ENCODE measurements around the gene MXD3.
"Not testable (repeated sequence)": the region's sequence is repeated elsewhere in the genome, so short reads cannot be mapped to it uniquely, and the experiment has no call there.

Gene MXD3

DNA sequence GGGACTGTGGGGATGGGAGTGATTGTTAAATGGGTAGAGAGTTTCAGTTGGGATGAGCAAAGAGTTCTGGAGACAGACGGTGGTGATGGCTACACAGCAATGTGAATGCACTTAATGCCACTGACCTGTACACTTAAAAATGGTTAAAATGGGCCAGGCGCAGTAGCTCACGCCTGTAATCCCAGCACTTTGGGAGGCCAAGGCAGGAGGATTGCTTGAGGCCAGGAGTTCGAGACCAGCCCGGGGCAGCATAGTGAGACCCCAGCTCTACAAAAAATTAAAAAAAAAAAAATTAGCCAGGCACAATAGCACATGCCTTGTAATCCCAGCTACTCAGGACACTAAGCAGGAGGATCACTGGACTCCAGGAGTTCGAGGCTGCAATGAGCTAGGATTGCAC, 32.1 kb upstream of the MXD3 start:
- no peak for DNase-seq (ENCODE audit: low read depth in 2 of 3, low spot score in 2 of 3)

DNA sequence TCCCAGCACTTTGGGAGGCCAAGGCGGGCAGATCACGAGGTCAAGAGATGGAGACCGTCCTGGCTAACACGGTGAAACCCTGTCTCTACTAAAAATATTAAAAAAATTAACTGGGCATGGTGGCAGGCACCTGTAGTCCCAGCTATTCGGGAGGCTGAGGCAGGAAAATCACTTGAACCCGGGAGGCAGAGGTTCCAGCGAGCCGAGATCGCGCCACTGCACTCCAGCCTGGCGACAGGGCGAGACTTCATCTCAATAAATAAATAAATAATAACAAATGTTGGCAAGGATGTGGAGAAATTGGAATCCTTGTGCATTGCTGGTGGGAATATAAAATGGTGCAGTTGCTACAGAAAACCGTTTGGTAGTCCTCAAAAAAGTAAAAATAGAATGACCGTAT, 31.3 kb upstream of the MXD3 start:
- DNase-seq (ENCODE audit: low read depth in 2 of 3, low spot score in 2 of 3), result not testable (repeated sequence)

DNA sequence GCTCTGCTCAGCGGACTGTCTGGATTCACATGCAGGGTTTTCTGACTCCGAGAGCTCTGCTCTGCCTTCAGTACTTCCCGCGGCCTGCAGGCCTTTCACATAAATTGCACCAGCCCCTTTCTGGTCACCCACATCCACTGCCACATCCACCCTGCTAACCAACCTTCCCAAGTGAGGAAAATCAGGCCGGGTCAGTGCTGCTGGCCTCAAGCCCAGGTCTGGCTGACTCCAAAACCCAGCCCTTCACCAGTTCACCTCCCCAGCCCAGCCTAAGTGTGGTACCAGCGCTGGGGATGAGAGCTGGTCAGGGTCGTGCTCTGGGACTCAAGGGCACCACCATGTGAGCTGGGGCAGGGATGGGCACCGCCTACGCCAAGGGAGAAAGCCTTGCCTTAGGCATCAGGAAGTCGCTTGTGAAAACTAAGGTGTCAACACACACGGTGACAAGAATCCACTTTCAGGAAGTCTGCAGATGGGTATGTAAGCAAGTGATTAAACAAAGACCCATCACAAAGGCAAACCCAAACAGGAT, 27.5 kb upstream of the MXD3 start:
- DNase-seq (ENCODE audit: low read depth in 2 of 3, low spot score in 2 of 3), result no peak

DNA sequence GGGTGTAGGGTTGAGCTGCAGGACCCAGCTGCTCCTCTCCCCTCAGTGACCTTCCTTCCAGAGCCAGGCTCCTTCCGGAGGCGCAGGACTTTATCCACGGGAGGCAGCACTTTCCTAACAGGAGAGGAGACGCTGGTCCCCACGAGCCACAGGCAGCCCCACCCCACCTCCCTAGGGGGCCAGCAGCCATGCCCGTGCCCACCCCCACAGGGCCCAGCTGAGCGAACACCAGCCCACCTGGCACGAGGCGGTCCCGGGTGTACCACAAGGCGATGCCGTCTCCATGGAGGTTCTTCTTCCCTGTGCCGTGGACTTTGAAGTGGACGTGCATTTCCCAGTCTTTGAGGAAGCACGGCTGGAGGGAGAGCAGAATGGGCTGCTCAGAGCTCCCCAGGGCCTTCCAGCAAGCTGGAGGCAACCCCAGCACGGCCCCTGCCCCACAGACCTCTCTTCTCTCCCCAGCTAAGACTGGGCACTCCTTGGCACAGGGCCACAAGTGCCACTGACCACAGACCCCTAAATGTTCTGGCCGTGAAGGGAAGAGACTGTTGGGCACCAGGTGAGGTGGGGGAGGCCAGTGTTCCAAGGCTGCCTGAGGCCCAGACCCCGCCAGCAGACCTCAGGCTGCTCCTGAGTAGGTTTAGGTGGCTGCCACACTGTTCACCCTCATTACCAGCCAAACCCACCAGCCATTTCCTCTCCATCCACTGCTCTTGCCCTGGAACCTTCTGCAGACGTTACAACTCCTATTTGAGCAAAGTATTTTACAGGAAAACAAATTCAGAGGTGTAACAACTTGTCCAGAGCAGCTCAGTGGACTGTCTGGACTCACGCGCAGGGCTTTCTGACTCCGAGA, 26.8 kb upstream of the MXD3 start:
- no peak for DNase-seq (ENCODE audit: low read depth in 2 of 3, low spot score in 2 of 3)

DNA sequence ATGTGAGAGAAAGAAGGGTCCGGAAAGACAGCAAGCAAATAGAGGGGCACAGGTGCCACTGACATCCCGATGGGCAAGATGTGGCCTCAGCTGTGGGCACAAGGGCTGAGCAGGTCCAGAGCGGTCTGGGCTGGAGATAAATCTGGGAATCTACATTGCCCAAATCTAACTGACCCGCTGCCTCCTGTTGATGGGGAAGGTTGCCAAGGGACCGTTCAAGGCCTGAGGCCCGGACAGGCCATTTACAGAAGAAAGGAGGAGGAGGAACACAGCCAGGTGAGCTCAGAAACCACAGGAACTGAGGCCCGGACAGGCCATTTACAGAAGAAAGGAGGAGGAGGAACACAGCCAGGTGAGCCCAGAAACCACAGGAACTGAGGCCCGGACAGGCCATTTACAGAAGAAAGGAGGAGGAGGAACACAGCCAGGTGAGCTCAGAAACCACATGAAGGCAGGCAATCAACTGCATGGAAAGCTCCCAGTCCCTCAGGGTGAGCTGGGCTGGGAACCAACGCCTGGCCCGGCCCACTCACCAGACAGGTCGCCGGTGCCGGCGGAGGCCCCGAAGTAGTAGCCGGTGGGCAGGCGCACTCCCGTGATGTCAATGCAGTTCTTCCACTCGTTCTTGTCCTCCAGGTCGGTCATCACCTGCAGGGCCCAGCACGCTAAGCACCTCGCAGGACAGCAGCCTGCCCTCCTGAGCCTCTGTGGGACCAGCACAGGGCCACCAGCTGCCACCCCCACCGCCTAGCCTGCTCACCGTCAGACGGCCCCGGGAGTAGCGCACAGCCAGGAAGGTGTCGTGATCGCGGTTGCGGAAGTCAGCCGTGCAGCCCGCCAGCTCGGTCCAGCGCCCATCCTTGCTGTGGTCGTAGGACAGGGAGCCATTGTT, 25.2 kb upstream of the MXD3 start:
- no peak for DNase-seq (ENCODE audit: low read depth in 2 of 3, low spot score in 2 of 3)

DNA sequence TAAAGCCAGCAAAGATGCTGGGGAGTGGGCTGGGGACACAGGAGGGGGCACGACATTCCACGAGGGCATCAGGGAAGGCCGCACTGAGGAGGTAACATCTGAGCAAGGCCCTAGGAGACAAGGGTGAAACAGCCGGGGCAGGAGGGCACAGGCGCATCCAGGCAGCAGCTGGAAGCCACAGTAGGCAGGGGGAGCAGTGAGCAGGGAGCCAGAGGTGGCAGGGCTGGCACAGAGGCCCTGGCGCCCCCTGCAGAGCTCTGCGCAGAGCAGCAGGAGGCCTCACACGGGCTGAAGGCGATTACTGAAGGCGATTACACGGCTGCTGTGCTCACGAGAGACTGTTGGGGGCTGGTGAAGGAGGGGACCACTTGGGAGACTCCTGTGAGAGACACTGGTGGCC, 24.4 kb upstream of the MXD3 start:
- DNase-seq (ENCODE audit: low read depth in 2 of 3, low spot score in 2 of 3), result no peak

DNA sequence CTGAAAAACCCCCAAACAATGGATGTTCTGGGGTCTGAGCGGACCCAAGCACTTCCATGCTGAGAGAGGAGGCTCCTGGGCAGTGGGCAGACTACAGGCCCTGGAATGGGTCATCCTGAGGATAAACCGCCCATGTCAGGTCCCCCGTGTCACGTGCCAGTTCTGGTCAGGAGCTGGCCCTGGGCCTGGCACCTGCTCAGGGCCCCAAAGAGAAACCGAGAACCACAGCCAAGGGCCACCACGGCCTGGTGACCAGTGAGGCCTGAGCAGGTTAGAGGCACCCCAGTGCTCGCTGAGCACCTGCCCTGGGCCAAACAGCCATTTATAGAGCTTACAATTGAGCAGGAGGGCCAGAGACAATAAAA, 24.0 kb upstream of the MXD3 start:
- no peak for DNase-seq (ENCODE audit: low read depth in 2 of 3, low spot score in 2 of 3)

DNA sequence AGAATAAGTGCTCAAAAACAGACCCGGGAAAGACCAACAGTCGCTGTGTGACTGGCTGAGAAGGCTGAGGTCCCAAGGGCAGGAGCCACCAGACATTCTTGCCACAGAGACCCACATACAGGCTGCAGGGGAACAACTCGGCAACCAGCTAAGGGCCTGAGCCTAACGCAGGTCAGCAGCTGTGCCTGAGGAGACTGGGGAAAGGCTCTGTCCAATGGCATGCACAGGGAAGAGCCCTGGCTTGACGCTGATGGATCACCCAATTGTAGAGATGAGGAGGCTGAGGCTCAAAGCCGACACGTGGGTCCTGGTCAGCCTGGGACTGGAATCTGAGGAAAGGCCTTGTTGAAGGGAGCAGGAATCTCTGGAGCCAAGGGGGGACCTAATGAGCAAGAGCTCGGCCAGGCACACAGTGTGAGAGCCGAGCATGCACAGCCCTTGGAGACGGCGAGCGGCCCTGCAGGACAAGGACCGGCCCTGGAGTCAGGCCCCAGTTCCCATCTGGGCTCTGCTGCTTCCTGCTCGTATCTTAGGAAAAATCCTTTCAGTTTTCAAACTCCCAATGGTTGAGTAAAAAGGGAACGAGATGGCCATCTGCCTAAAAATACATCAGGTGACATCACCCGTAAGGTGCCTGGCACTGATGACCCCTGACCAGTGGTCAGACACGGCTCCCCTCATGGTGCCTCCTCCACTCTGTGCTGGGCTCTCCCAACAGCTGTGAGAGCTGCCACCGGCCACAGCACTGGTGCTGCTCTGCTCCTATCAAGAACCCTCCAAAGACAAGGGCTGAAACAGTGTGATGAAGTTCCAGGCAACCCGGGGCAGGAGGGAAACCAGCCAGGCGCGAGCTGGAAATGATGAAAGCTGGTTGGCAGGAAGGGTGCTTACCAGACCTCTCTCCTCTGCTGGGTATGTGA, 23.3 kb upstream of the MXD3 start:
- DNase-seq (ENCODE audit: low read depth in 2 of 3, low spot score in 2 of 3), result no peak

DNA sequence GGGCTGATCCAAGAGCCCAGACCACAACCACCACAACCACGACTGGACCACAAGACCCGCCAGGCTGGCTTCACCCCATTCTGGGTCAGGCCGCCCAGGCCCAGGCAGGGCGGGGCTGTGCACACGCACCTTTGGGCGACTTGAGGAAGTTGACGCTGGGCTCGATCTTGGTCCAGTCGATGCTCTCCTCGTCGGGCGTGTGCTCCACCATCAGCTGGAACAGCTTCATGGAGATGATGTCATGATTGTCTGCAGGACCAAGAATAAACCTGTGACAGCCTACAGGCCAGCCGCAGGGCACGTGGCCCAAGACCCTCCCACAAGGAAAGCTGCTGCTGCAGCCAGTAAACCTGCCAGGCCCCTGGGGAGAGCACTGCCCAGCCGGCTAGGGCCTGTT, 22.5 kb upstream of the MXD3 start:
- DNase-seq (ENCODE audit: low read depth in 2 of 3, low spot score in 2 of 3), result no peak

DNA sequence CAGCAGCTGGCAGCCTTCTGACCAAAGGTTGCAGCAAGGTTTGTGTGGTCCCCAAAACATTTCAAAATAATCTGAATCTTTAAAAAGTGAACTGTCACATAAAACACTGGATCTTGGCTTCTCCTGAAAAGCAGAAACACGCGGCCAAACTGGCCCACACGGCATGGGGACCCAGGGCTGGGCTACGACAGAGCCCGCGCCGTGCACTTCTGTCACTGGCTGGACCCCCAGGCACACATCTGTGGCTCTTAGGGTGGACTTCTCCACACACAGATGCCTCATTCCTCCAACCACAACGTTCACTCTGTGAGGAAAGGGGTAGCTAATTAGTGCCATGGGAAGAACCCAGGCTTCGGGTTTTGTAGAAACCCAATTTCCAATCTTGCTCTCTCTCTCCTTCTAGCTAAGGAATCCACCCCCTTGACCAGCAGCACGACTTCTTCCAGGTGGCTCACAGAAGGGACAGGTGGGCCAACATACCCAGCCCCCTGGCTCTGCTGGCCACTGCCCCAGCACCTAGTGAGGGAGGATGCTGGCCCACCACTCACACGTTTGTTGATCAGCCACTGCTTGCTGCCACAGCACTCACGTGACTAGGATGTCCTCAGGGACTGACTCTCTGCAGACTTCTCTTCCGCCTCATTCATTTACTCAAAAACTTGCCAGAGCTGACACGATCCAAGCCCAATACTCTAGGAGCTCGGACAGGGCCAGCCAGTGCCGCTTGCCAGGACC, 21.9 kb upstream of the MXD3 start:
- DNase-seq (ENCODE audit: low read depth in 2 of 3, low spot score in 2 of 3), result no peak

DNA sequence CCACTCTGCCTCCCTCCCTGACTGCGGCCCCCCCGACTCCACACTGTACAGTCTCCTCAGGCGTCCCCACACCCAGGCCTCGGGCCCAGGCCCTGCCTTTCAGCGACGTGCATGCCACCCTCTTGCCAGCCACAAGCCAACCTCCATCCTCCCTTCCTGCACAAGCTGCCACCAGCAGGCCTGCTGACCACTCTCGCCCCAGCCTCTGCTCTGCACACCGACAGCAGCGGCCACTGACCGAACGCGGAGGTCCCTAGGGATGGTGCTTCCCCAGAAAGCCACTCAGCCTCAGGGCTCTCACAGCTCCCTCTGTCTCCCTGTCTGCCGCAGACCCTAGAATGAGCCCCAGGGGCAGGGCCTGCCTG, 21.2 kb upstream of the MXD3 start:
- DNase-seq (ENCODE audit: low read depth in 2 of 3, low spot score in 2 of 3), result no peak

DNA sequence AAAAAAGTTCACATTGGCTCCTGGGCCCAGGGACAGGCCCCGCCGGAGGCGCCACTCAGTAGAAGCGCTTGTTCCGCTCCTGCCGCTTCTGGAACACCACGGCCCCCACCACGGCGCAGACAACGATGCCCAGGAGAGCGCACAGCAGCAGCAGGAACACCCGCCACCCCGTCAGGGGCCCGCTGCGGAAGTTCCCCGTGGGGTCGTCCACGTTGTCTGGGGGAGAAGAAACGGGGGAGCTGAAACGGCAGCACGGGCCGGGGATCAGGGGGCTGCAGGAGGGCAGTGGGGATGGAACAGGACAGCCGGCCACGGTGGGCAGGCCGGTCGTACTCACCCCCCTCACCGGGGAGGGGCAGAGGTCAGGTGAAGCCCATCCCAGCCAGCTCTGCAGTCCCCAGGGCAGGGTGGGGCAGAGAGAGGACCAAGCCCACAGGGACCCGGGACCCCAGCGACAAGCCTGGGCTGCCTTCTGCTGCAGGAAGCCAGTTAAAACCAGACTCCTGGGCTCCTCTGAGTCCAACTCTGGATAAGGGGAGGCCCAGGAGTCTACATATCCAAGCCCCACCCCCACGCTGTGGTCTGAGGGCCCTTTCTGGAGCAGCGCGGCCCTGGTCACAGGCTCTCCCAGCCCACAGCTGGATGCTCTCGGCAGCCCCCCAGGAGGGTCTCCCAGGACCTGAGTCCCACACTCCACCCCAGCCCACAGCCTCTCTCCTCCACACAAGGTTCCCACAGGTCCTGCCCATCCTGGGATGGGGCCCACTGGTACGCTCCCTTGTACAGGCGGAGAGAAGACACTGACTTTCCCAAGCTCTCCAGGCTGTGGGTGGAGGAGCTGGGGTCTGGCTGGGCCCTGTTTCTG, 20.6 kb upstream of the MXD3 start:
- DNase-seq (ENCODE audit: low read depth in 2 of 3, low spot score in 2 of 3), result no peak

DNA sequence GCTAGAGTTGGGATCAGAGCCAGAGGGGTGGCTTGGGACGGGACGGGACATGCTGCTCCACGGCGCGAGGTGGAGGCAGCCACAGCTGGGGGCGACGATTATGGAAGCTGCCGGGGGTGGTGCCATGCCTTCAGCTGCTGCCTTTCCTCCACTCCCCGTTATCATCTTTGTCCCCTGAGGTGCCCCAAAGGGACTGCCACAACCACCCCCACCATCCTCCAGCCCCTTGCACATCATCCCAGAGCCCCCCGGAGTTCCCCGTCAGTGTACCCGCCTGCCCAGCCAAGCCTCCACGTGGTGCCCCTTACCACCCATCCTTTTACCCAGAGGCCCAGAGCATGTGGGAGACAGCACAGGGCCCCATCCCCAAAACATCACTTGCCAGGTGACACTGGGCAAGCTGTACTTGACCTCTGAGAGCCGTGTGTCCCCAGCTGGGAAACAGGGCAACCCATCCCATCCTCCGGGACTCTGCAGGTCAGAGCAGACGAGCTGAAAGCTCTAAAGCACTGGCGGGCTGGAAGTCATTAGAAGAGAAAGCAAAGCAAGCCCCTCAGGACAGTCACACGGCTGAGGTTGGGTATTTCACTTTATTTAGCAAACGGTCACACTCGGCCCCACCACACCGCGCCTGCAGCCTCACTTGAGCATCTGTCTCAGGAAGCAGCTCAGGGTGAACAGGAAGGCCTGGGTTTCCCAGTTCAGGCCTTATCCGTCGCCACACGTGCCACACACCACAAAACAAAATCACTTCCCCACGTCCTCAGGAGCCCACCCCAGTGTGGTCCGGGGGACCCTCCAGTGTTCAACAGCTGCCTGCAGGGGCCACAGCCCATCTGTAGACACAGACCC, 19.5 kb upstream of the MXD3 start:
- no peak for DNase-seq (ENCODE audit: low read depth in 2 of 3, low spot score in 2 of 3)

DNA sequence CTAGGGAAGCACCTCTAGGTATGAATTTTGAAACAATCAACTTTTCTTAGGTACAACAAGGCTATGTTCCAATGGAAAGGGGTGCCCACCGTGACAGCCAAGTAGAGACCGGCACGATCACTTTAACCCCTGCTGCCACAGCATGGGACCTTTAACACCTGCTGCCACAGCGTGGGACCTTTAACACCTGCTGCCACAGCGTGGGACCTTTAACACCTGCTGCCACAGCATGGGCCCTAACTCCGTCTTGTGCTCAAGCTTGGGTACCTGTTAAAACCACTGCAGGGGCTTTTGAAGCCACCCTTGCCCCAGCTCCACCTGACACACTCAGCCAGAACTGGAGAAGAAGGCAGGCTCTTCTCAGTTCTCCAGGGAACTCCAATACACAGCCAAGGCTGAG, 18.2 kb upstream of the MXD3 start:
- no peak for DNase-seq (ENCODE audit: low read depth in 2 of 3, low spot score in 2 of 3)

DNA sequence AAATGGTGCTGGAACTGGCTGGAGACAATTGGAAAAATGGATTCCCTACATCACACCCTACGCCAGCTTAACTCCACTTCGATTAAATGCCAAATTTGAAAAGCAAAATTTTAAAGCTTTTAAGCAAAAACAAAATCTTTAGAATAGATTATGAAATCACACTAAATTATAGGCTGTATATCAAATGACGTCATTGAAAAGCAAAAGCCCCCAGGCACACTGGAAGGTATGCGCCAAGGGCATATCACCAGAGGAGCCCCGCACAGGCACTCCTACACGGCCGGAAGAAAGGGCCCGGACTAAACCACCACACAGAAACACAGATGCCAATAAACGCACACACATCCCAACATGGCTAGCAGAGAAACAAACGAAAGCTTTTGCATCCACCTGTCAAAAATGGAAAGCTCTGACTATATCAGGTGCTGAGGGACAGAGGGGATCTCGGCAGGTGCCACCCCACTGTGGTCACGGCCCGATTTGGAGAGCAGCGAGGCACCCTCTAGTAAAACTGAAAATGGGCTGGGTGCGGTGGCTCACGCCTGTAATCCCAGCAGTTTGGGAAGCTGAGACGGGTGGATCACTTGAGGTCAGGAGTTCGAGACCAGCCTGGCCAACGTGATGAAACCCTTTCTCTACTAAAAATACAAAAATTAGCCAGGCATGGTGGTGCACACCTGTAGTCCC, 17.0 kb upstream of the MXD3 start:
- no peak for DNase-seq (ENCODE audit: low read depth in 2 of 3, low spot score in 2 of 3)

DNA sequence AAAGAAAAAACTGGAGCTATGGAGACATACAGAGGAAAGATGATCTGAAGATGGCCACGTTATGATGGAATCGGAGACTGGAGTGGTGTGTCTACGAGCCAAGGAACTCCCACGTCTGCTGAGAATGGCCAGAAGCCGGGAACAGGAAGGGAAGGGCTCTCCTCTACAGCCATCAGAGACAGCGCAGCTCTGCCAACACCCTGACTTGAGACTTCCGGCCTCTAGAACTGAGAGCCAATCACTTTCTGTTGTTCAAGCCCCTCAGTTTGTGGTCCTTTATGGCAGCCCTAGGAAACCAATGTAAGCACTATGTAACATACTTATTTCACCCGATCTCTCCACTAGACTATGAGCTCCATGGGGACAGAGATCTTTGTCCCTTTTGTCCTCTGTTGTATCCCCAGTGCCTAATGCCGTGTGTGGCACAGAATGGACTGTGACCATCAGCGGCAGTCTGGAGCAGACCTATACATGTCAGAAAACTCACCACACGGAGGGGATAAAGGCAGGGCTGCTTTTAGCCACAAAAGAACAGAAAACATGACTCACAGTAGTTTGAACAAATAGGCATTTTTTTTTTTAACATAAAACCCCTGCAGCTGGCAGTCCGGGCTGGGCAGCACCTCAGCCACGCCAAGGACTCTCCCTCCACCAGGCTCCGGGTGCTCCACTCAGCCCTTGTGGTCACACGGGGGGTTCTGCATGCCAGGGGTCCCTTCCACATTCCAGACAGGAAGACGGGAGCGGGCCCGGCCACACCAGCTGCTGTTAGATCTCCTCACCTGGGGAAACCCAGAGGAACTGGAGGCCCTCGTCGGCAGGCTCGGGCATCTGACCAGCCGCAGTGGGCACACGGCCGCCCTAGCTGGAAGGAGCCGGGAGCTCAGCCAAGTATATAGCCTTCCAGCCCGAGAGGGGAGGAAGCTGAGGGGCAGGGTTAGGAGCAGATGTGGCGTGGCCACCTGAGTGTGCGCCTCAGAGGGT, 16.1 kb upstream of the MXD3 start:
- no peak for DNase-seq (ENCODE audit: low read depth in 2 of 3, low spot score in 2 of 3)

DNA sequence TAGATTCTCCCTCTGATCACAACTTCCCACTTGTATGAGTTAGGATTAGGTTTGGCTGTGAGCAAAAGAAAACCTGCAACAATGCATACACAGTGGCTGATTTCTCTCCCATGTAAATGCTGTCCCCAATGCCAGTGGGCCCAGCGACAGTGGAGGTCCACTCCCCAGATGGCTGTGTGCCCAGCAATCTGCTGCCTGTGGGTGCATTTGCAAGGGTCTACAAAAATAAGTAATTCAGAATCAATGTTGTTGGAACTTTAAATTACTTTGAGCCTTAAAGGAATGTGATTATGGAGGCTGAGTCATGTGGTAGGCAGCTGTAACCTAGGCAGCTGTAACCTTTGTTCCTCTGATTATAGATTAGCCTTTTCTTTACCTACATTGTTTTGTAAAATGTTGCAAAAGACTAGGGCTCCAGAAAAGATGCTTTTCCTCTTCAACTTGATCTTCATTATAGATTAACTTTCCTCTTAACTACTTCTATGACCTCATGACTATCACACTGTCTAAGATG, 14.2 kb upstream of the MXD3 start:
- DNase-seq (ENCODE audit: low read depth in 2 of 3, low spot score in 2 of 3), result no peak

All from activated CD8-positive, alpha-beta memory T cell treated with anti-CD3 and anti-CD28 coated beads for 48 hours (primary cell).